Sigmoid colon (tissue), 4 donors: ENCODE measurements around the gene ZNG1B.
"Not testable (repeated sequence)": the region's sequence is repeated elsewhere in the genome, so short reads cannot be mapped to it uniquely, and the experiment has no call there.

Source experiments
- CTCF ChIP-seq, 4 experiments: fragments of 450-650 bp in 3 of 4; fragments of 200-600 bp in 1 of 4; IDR thresholded peaks; one replicate each; pipeline ENCODE4 v1.5.1; 2016 to 2019; ENCODE audit warnings: antibody characterized with exemption in 4 of 4, mild to moderate bottlenecking in 3 of 4, moderate library complexity in 2 of 4
- POLR2AphosphoS5 ChIP-seq, 4 donors: sonication (generic); formaldehyde crosslinking; IDR thresholded peaks; one replicate each; pipeline ENCODE4 v1.6.1; 2017; ENCODE audit warnings: antibody characterized with exemption in 4 of 4

GRCh38 chr2:113511859-113512258, 74.4 kb downstream of the ZNG1B start:
- TF ChIP-seq CTCF, POLR2AphosphoS5 (IDR thresholded peaks at IDR 0.05): not testable (repeated sequence)
